ENCODE measurements around the gene NLGN4Y. TPM values are rescaled to one million over a fixed set of nuclear protein-coding genes. Genes with fewer than 3 reads are reported as not detected.
"Not testable (repeated sequence)": the region's sequence is repeated elsewhere in the genome, so short reads cannot be mapped to it uniquely, and the experiment has no call there.

The NLGN4Y gene
- total RNA-seq, 1 donor from 2014 or later = 2.4 TPM

DNA sequence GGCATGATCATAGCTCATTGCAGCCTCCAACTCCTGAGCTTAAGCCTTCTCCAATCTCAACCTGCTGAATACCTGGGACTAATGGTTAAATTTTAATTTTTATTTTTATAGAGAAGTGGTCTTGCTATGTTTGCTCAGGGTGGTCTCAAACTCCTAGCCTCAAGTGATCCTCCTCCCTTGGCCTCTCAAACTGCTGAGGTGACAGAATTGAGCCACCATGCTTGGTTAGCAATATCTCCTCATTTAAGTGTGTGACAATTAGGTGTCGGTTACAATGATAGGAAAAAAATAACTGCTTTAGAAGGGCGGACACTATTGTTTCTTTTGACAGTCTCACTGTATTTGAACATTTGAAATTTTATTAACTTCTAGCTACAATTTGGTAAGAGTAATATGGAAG is 300.3 kb downstream of the NLGN4Y start:
- Mint-ChIP-seq H3K27me3 (ENCODE audit: low read depth) (no peaks in the 10 kb centered on the region), H3K4me3 (ENCODE audit: low read depth) (no peak overlapping the region), H3K27ac (no peak overlapping the region), H3K9me3 (no peaks in the 10 kb centered on the region), H3K4me1 (ENCODE audit: low read depth) (no peaks in the 10 kb centered on the region), H3K36me3 (ENCODE audit: low read depth) (no peaks in the 10 kb centered on the region)
- intact Hi-C loops (cut with micrococcal nuclease) = no loop called here
- DNase-seq (ENCODE audit: low spot score) = no peak

DNA sequence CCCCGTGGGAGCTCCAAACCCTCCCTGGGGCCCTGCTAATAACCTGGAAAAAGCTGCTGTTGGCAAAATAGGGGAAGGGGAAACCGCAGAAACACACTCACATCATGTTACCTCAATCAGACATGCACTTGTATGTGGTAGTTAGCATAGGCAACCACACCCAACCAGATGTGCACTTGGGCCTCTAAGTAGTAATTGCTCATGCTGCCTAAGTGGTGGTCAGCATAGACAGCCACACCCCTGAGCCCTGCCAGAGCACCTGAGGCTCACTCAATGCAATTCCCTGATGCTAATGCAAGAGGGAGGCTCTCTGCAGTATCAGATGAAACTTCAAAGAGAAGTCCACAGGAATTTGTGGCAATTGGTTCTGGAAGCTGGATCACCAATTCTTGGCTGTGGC is 301.4 kb downstream of the NLGN4Y start:
- Mint-ChIP-seq H3K4me3 (ENCODE audit: low read depth) (no peak overlapping the region), H3K4me1 (ENCODE audit: low read depth) (no peaks in the 10 kb centered on the region), H3K9me3 (no peaks in the 10 kb centered on the region), H3K27ac (no peak overlapping the region), H3K36me3 (ENCODE audit: low read depth) (no peaks in the 10 kb centered on the region), H3K27me3 (ENCODE audit: low read depth) (no peaks in the 10 kb centered on the region)
- no peak for DNase-seq (ENCODE audit: low spot score)
- intact Hi-C loops (cut with micrococcal nuclease) = no loop called here

DNA sequence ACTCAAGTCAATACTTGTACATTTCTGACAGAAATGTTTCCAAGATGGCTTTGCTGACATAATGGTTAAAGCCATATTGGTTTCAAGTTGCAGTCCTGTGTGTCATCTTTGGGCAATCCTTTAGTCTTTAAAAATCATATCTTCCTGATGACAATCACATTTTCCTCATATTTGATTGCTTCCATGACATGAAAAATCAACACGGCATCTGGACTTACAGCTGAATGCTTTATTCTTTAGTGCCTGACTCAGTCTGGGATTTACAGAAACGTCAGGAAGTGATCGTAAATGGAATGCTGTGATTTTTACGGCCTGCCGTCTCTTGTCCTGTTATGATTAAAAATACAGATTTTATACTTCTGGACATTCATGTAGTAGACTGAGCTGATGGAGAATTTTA is 304.2 kb downstream of the NLGN4Y start:
- no peak for DNase-seq (ENCODE audit: low spot score)
- intact Hi-C loops (cut with micrococcal nuclease) = no loop called here
- Mint-ChIP-seq H3K4me1 (ENCODE audit: low read depth) (no peaks in the 10 kb centered on the region), H3K4me3 (ENCODE audit: low read depth) (no peak overlapping the region), H3K27me3 (ENCODE audit: low read depth) (no peaks in the 10 kb centered on the region), H3K9me3 (no peaks in the 10 kb centered on the region), H3K27ac (no peak overlapping the region), H3K36me3 (ENCODE audit: low read depth) (no peaks in the 10 kb centered on the region)

DNA sequence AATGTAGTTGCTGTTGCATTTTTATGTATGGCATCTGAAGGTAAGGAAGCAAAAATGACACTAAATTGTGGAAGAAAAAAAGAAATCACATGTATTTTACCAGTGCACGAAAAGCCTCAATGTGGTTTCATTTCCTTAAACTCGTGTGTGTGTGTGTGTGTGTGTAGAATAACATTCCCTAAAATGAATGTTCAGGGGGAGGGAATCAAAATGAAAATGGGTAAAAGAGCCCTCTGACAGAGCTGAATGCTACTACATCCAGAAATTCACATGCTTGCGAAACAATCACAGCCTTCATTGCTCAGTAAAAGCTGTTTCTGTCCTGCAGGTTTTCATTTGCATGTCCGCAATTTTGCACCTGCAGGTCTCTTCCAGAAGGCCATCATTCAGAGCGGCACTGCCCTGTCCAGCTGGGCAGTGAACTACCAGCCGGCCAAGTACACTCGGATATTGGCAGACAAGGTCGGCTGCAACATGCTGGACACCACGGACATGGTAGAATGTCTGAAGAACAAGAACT is 305.1 kb downstream of the NLGN4Y start:
- H3K27ac Mint-ChIP-seq = no peak overlapping the region
- no peaks in the 10 kb centered on the region for H3K36me3 Mint-ChIP-seq (ENCODE audit: low read depth)
- H3K4me1 Mint-ChIP-seq (ENCODE audit: low read depth) = no peaks in the 10 kb centered on the region
- intact Hi-C loops (cut with micrococcal nuclease) = no loop called here
- no peak overlapping the region for H3K4me3 Mint-ChIP-seq (ENCODE audit: low read depth)
- no peaks in the 10 kb centered on the region for H3K9me3 Mint-ChIP-seq
- DNase-seq (ENCODE audit: low spot score) = no peak
- H3K27me3 Mint-ChIP-seq (ENCODE audit: low read depth) = no peaks in the 10 kb centered on the region

DNA sequence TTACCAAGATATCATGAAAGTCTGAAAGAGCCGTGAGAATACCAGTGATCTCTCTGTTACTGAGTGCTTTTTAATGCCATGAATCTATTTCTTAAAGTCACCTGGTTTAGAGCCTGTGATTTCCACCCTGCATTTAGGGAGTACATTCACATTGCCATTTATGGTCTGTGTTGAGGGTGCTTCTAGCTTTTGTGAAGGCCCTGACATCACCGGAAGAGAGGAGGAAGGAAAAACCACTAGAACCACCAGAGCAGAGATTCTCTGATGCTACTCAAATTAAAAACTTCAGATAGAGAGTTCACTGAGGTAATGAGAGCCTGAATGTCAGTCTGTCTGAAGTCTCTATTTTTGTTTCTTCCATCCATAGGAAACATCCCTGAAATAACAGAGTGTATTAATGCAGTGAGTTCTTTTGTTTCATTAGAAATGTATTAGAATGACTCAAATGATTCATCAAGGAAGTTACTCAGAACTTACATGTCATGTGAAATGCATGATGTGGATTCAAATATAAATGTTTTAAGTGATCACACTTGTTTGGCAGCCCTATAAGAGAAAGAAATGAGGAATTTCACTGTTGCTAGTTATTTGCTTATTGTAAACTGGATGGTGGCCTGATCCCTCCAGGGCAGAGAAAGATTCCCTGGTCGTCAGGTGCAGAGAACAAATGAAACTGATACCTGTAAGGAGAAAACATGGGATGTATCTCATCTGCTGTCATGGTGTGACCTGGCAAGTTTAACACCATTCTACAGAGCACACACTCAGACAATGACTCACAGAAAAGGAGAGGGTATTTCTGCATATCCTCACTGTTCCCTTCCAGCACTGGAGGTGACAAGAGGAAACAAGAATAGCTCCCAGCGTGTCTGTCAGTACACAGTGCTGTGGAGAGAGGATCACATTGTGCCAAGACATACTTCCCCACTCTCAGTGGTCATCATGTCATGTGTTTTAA is 310.1 kb downstream of the NLGN4Y start:
- no peak for DNase-seq (ENCODE audit: low spot score)
- no peaks in the 10 kb centered on the region for H3K27me3 Mint-ChIP-seq (ENCODE audit: low read depth)
- intact Hi-C loops (cut with micrococcal nuclease) = no loop called here
- no peak overlapping the region for H3K4me3 Mint-ChIP-seq (ENCODE audit: low read depth)
- no peaks in the 10 kb centered on the region for H3K36me3 Mint-ChIP-seq (ENCODE audit: low read depth)
- no peak overlapping the region for H3K27ac Mint-ChIP-seq
- H3K9me3 Mint-ChIP-seq = no peaks in the 10 kb centered on the region
- no peaks in the 10 kb centered on the region for H3K4me1 Mint-ChIP-seq (ENCODE audit: low read depth)

DNA sequence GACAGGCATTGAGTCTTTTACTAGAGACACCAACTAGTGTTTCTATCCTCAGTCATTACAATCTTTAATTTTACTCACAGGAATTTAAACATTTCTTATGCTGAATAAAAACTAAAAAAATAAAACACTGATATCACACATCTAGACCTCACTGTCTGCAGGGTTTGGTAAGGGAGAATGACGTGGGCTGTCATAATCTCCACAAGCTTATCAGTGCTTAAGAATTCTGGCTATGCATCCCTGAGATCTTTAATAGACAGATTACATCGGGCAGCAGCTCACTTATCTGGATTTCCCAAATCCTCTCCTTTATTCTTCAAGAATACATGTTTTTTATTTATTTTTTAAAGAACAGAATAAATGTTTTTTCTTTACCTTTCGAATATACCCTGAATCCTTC is 313.1 kb downstream of the NLGN4Y start:
- intact Hi-C loops (cut with micrococcal nuclease) = no loop called here
- Mint-ChIP-seq H3K27ac (no peak overlapping the region), H3K4me3 (ENCODE audit: low read depth) (no peak overlapping the region), H3K4me1 (ENCODE audit: low read depth) (no peaks in the 10 kb centered on the region), H3K36me3 (ENCODE audit: low read depth) (no peaks in the 10 kb centered on the region), H3K9me3 (no peaks in the 10 kb centered on the region), H3K27me3 (ENCODE audit: low read depth) (no peaks in the 10 kb centered on the region)
- DNase-seq (ENCODE audit: low spot score) = no peak

DNA sequence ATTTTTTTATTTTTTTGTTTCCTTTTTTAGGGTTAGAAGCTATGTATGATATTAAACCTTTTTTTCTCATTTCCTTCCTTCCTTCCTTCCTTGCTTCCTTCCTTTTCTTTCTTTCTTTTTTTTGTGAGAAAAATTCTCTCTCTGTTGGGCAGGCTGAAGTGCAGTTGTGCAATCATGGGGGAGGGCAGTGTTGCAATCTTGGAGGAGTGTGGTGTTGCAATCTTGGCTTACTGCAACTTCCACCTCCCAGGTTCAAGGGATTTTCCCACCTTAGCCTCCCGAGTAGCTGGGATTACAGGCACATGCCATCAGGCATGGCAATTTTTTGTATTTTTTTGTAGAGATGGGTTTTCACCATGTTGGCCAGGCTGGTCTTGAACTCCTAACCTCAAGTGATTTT is 326.4 kb downstream of the NLGN4Y start:
- intact Hi-C loops (cut with micrococcal nuclease) = no loop called here
- peaks cover 3% of the 10 kb centered on the region for H3K9me3 Mint-ChIP-seq
- no peak overlapping the region for H3K4me3 Mint-ChIP-seq (ENCODE audit: low read depth)
- H3K27ac Mint-ChIP-seq = no peak overlapping the region
- no peaks in the 10 kb centered on the region for H3K4me1 Mint-ChIP-seq (ENCODE audit: low read depth)
- H3K27me3 Mint-ChIP-seq (ENCODE audit: low read depth) = no peaks in the 10 kb centered on the region
- no peaks in the 10 kb centered on the region for H3K36me3 Mint-ChIP-seq (ENCODE audit: low read depth)
- DNase-seq (ENCODE audit: low spot score) = no peak

DNA sequence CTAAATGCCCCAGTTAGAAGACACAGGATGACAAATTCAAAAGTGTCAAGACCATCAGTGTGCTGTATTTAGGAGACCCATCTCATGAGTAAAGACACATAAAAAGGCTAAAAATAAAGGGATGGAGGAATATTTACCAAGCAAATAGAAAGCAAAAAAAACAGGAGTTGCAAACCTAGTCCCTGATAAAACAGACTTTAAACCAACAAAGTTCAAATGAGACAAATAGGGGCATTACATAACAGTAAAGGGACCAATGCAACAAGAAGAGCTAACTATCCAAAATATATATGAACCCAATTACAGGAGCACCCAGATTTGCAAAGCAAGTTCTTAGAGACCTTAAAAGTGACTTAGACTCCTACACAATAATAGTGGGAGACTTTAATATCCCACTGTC is 336.1 kb downstream of the NLGN4Y start:
- Mint-ChIP-seq H3K4me3 (ENCODE audit: low read depth) (no peak overlapping the region), H3K36me3 (ENCODE audit: low read depth) (no peaks in the 10 kb centered on the region), H3K27me3 (ENCODE audit: low read depth) (no peaks in the 10 kb centered on the region), H3K9me3 (no peaks in the 10 kb centered on the region), H3K4me1 (ENCODE audit: low read depth) (no peaks in the 10 kb centered on the region), H3K27ac (no peak overlapping the region)
- no peak for DNase-seq (ENCODE audit: low spot score)
- intact Hi-C loops (cut with micrococcal nuclease) = no loop called here

DNA sequence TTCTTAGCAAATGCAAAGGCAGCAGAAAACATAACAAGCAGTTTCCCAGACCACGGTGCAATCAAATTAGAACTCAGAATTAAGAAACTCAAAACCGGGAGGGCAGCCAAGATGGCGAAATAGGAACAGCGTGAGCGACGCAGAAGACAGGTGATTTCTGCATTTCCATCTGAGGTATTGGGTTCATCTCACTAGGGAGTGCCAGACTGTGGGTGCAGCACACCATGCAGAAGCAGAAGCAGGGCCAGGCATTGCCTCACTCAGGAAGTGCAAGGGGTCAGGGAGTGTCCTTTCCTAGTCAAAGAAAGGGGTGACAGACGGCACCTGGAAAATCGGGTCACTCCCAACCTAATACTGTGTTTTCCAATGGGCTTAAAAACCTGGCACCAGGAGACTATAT is 336.7 kb downstream of the NLGN4Y start:
- H3K9me3 Mint-ChIP-seq; H3K4me1 Mint-ChIP-seq (ENCODE audit: low read depth); H3K27ac Mint-ChIP-seq; H3K27me3 Mint-ChIP-seq (ENCODE audit: low read depth); H3K4me3 Mint-ChIP-seq (ENCODE audit: low read depth); intact Hi-C loops (cut with micrococcal nuclease); H3K36me3 Mint-ChIP-seq (ENCODE audit: low read depth); DNase-seq (ENCODE audit: low spot score): not testable (repeated sequence)

DNA sequence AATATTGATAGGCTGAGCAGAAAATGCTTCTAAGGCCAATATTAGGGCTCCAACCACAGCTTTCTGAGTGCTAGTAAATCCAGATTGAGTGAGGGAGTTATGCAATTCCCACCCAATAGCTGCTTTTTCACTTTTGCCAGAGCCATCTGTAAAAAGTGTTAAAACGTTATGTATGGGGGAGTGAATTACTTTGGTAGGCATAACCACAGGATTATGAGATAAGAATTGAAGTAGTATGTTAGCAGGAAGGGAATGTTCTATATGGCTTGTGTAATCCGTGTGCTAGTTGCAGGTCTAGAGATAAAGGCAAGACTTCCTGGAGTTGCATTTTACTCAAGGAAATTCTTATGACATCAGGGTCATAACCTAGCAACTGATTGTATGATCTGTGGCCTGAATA is 347.6 kb downstream of the NLGN4Y start:
- no peaks in the 10 kb centered on the region for H3K4me1 Mint-ChIP-seq (ENCODE audit: low read depth)
- no peak overlapping the region for H3K4me3 Mint-ChIP-seq (ENCODE audit: low read depth)
- H3K27me3 Mint-ChIP-seq (ENCODE audit: low read depth) = no peaks in the 10 kb centered on the region
- no peaks in the 10 kb centered on the region for H3K36me3 Mint-ChIP-seq (ENCODE audit: low read depth)
- DNase-seq (ENCODE audit: low spot score) = no peak
- intact Hi-C loops (cut with micrococcal nuclease) = no loop called here
- no peak overlapping the region for H3K27ac Mint-ChIP-seq
- peaks cover 9% of the 10 kb centered on the region for H3K9me3 Mint-ChIP-seq
